Measurements from ENCODE around the gene CCDC51.
A peak's percentile ranks its signal among the peaks of the same experiment; 100 is the strongest.

Gene CCDC51

DNA sequence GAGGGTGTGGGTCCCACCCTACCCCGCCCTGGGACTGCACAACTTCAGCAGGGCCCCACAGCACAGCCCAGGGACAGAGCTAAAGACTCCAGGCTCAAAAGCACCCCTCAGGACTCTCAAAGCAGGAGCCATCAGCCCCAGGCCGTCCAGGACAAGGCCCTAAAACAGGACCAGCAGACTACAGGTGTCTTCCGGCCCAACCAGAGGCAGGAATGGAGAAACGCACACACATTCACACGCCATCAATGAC lies 32.7 kb upstream of the CCDC51 start:
- Histone ChIP-seq H3K4me1 (ENCODE audit: control extremely low read depth in 1 of 4, control insufficient read depth in 4 of 4, insufficient read depth in 4 of 4, low read length in 3 of 4) (peaks cover 0 to 52% (median 37%) of the 10 kb centered on the region in 4 experiments), H3K27ac (ENCODE audit: insufficient read depth in 1 of 2, low read depth in 1 of 2, low read length in 2 of 2, poor library complexity in 1 of 2, severe bottlenecking in 2 of 2) (peak overlapping the region; percentile 95 to 96), H3K27me3 (replicated peaks in 2 of 5; ENCODE audit: control insufficient read depth in 4 of 5, insufficient read depth in 5 of 5, low read length in 4 of 5) (no peaks in the 10 kb centered on the region), H3K9me3 (ENCODE audit: control extremely low read depth in 1 of 5, control insufficient read depth in 4 of 5, insufficient read depth in 2 of 5, low read depth in 1 of 5, low read length in 4 of 5) (no peaks in the 10 kb centered on the region), H3K4me3 (ENCODE audit: control insufficient read depth in 1 of 7, extremely low read depth in 1 of 7, insufficient read depth in 4 of 7, low read depth in 2 of 7, low read length in 6 of 7) (peak overlapping the region; percentile 53 to 92 (median 81)), H3K36me3 (ENCODE audit: control insufficient read depth in 4 of 4, insufficient read depth in 4 of 4, low read length in 3 of 4) (peaks cover 0 to 28% (median 22%) of the 10 kb centered on the region in 4 experiments)
- ChIA-PET CTCF (interaction anchor here (1.0 to 6.1 kb wide), 9 partner anchors 9 to 81 kb away, joined by 3 to 44 read pairs (median 4); partner anchors contain the start of gene SHISA5), POLR2A (interaction anchor here (0.8 to 1.4 kb wide), 3 partner anchors 33 to 445 kb away, joined by 4 to 6 read pairs (median 5); partner anchors contain the start of genes CCDC51 and TMA7)
- WGBS (ENCODE audit: insufficient coverage) = 0% methylated on average over 4 of the region's 5 CpGs
- no peak for DNase-seq

DNA sequence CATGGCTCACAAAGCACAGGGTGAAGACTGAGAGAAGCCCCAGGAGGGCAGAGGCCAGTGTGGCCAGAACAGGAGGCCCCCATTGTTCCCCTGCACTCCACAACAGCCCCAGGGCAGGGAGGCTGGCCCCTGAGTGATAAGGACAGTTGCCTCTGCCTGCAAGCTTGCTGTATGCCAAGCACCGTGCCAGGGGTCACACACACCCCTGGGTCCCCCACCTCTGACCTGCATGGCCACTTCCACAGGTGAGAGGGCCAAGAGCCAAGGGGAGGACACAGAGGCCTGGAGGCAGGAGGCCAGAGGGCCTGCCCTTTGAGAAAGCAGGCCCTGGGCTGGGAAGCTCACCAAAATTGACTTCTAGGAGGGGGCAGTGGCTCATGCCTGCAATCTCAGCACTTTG lies 30.4 kb upstream of the CCDC51 start:
- Histone ChIP-seq H3K9me3 (ENCODE audit: control extremely low read depth in 1 of 5, control insufficient read depth in 4 of 5, insufficient read depth in 2 of 5, low read depth in 1 of 5, low read length in 4 of 5) (no peaks in the 10 kb centered on the region), H3K27ac (ENCODE audit: insufficient read depth in 1 of 2, low read depth in 1 of 2, low read length in 2 of 2, poor library complexity in 1 of 2, severe bottlenecking in 2 of 2) (peak overlapping the region in 1 of 2 experiments; percentile 49), H3K27me3 (replicated peaks in 2 of 5; ENCODE audit: control insufficient read depth in 4 of 5, insufficient read depth in 5 of 5, low read length in 4 of 5) (no peaks in the 10 kb centered on the region), H3K4me1 (ENCODE audit: control extremely low read depth in 1 of 4, control insufficient read depth in 4 of 4, insufficient read depth in 4 of 4, low read length in 3 of 4) (peaks cover 0 to 75% (median 60%) of the 10 kb centered on the region in 4 experiments), H3K36me3 (ENCODE audit: control insufficient read depth in 4 of 4, insufficient read depth in 4 of 4, low read length in 3 of 4) (peaks cover 0 to 38% (median 25%) of the 10 kb centered on the region in 4 experiments), H3K4me3 (ENCODE audit: control insufficient read depth in 1 of 7, extremely low read depth in 1 of 7, insufficient read depth in 4 of 7, low read depth in 2 of 7, low read length in 6 of 7) (no peak overlapping the region)
- CTCF ChIA-PET = interaction anchor here (0.9 to 6.1 kb wide), 4 partner anchors 13 to 37 kb away, joined by 3 to 44 read pairs (median 5); partner anchors contain the start of gene SHISA5
- POLR2A ChIA-PET = interaction anchor here (1.0 kb wide), 1 partner anchor 85 kb away, joined by 3 read pairs; no protein-coding TSS in a partner anchor
- 100% methylated on average over 1 of the region's 1 CpG for WGBS (ENCODE audit: insufficient coverage)
- no peak for DNase-seq

DNA sequence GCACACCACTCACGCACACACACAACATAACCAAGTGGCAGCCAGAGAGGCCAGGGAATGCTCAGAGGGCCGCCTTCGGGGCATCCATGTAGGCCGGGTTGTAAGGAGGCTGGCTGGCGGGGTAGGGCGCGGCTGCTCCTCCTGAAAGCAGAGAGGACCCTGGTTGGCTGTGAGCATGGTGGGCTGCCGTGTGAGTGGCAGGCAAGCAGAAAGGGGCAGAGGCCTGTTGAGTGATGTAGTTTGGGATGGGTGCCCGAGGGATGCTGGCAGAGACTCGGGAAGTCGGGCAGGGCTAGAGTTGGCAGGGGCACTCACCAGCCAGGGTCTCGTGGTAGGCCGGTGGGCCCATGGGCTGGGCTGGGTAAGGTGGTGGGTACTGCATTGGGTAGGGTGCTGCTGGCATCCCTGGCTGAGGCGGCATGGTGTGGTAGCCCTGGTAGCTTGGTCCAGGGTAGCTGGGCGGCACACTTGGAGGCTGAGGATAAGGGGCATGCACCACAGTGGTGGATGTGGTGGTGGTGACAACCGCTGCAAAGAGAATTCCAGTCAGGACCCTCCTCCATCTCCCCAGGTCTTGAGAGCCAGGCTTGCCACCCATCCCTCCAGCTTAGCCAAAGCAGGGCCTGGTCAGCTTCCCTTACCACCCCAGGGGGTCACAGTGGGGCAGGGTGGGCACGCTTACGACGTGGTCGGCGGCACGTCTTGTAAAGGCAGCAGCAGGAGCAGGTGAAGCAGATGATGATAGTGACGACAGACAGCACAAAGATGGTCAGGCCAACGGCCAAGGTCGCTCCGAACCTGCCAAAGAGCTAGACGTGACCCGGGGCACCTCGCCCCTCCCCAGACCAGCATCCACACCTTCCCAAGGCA lies 29.4 kb upstream of the CCDC51 start:
- ChIA-PET CTCF (interaction anchor here (0.7 to 1.5 kb wide), 4 partner anchors 12 to 221 kb away, joined by 3 to 6 read pairs (median 4); no protein-coding TSS in a partner anchor), POLR2A (no interaction called here)
- H3K9me3 ChIP-seq (ENCODE audit: control extremely low read depth in 1 of 5, control insufficient read depth in 4 of 5, insufficient read depth in 2 of 5, low read depth in 1 of 5, low read length in 4 of 5) = no peaks in the 10 kb centered on the region
- no peak overlapping the region for H3K4me3 ChIP-seq (ENCODE audit: control insufficient read depth in 1 of 7, extremely low read depth in 1 of 7, insufficient read depth in 4 of 7, low read depth in 2 of 7, low read length in 6 of 7)
- peaks cover 0 to 47% (median 27%) of the 10 kb centered on the region in 4 experiments for H3K36me3 ChIP-seq (ENCODE audit: control insufficient read depth in 4 of 4, insufficient read depth in 4 of 4, low read length in 3 of 4)
- WGBS (ENCODE audit: insufficient coverage) = 97% methylated on average over 16 of the region's 29 CpGs
- H3K27ac ChIP-seq (ENCODE audit: insufficient read depth in 1 of 2, low read depth in 1 of 2, low read length in 2 of 2, poor library complexity in 1 of 2, severe bottlenecking in 2 of 2) = peak overlapping the region; percentile 36 to 52
- peak in 1 of 3 donors; percentile 13 for DNase-seq
- no peaks in the 10 kb centered on the region for H3K27me3 ChIP-seq (replicated peaks in 2 of 5; ENCODE audit: control insufficient read depth in 4 of 5, insufficient read depth in 5 of 5, low read length in 4 of 5)
- peaks cover 0 to 78% (median 65%) of the 10 kb centered on the region in 4 experiments for H3K4me1 ChIP-seq (ENCODE audit: control extremely low read depth in 1 of 4, control insufficient read depth in 4 of 4, insufficient read depth in 4 of 4, low read length in 3 of 4)

DNA sequence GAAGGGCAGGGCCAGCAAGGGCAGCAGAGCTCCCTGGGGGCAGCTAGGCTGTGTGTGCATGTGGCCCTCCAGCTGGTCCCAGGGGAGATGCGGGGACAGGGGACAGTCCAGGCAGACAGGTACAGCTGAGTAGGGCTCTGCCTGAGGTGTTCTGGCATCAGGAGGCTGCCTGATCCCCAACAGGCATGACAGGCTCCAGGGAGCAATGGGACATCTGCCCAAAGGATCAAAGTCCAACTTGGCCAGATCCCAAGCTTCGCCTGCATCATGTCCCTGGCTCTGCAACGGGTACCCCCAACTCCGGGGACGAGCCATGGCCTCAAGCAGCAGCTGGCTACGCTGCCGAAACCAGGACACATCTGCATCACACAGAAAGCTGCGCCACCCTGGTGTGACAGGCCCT lies 28.4 kb upstream of the CCDC51 start:
- Histone ChIP-seq H3K27me3 (replicated peaks in 2 of 5; ENCODE audit: control insufficient read depth in 4 of 5, insufficient read depth in 5 of 5, low read length in 4 of 5) (no peaks in the 10 kb centered on the region), H3K27ac (ENCODE audit: insufficient read depth in 1 of 2, low read depth in 1 of 2, low read length in 2 of 2, poor library complexity in 1 of 2, severe bottlenecking in 2 of 2) (peak overlapping the region; percentile 36 to 96), H3K9me3 (ENCODE audit: control extremely low read depth in 1 of 5, control insufficient read depth in 4 of 5, insufficient read depth in 2 of 5, low read depth in 1 of 5, low read length in 4 of 5) (no peaks in the 10 kb centered on the region), H3K4me1 (ENCODE audit: control extremely low read depth in 1 of 4, control insufficient read depth in 4 of 4, insufficient read depth in 4 of 4, low read length in 3 of 4) (peaks cover 0 to 71% (median 62%) of the 10 kb centered on the region in 4 experiments), H3K36me3 (ENCODE audit: control insufficient read depth in 4 of 4, insufficient read depth in 4 of 4, low read length in 3 of 4) (peaks cover 0 to 54% (median 28%) of the 10 kb centered on the region in 4 experiments), H3K4me3 (ENCODE audit: control insufficient read depth in 1 of 7, extremely low read depth in 1 of 7, insufficient read depth in 4 of 7, low read depth in 2 of 7, low read length in 6 of 7) (no peak overlapping the region)
- DNase-seq = no peak
- CTCF ChIA-PET = interaction anchor here (1.4 kb wide), 1 partner anchor 39 kb away, joined by 6 read pairs; no protein-coding TSS in a partner anchor
- WGBS (ENCODE audit: insufficient coverage) = 97% methylated on average over 7 of the region's 8 CpGs
- POLR2A ChIA-PET = no interaction called here

DNA sequence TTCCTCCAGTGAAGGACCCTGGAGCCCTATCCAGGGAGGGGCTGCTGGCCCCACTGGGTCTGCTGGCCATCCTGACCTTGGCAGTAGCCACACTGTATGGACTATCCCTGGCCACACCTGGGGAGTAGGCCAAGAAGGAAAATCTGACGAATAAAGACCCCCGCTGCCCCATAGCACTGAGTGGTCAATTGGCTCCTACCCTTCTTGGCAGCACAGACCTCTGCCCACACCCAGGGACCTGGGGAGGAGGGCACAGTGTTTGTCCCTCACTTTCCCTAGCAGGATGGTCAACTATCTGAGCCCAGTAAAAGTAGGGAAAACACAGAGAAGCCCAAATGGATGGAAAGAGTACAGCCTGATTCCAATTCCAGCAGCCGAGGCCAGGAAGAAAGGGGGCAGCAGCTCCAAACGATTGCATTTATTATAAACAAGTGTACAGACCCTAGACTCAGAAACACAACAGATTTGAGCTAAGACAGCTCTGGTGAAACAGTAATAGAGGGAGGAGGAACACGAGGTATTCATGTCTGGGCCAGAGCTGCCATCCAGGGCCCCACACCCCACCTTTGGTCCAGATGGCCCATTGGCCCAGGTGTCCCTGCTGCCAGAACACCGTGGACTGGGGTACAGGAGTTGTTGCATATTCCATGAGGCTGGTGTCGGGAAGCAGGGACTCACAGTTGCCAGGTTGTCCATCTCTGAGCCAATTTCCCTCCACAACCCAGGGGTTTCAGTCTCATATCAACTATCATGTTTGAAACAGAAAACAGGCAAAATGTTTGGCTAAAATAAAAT lies 27.8 kb upstream of the CCDC51 start:
- H3K4me3 ChIP-seq (ENCODE audit: control insufficient read depth in 1 of 7, extremely low read depth in 1 of 7, insufficient read depth in 4 of 7, low read depth in 2 of 7, low read length in 6 of 7) = peak overlapping the region in 2 of 7 experiments; percentile 19 to 71
- 92% methylated on average over 5 of the region's 7 CpGs for WGBS (ENCODE audit: insufficient coverage)
- no peak for DNase-seq
- H3K27me3 ChIP-seq (replicated peaks in 2 of 5; ENCODE audit: control insufficient read depth in 4 of 5, insufficient read depth in 5 of 5, low read length in 4 of 5) = no peaks in the 10 kb centered on the region
- H3K27ac ChIP-seq (ENCODE audit: insufficient read depth in 1 of 2, low read depth in 1 of 2, low read length in 2 of 2, poor library complexity in 1 of 2, severe bottlenecking in 2 of 2) = peak overlapping the region; percentile 36 to 96
- H3K36me3 ChIP-seq (ENCODE audit: control insufficient read depth in 4 of 4, insufficient read depth in 4 of 4, low read length in 3 of 4) = peaks cover 0 to 60% (median 28%) of the 10 kb centered on the region in 4 experiments
- POLR2A ChIA-PET = no interaction called here
- CTCF ChIA-PET = interaction anchor here (0.6 to 2.1 kb wide), 4 partner anchors 26 to 147 kb away, joined by 3 to 7 read pairs (median 5); no protein-coding TSS in a partner anchor
- H3K4me1 ChIP-seq (ENCODE audit: control extremely low read depth in 1 of 4, control insufficient read depth in 4 of 4, insufficient read depth in 4 of 4, low read length in 3 of 4) = peaks cover 0 to 66% (median 58%) of the 10 kb centered on the region in 4 experiments
- no peaks in the 10 kb centered on the region for H3K9me3 ChIP-seq (ENCODE audit: control extremely low read depth in 1 of 5, control insufficient read depth in 4 of 5, insufficient read depth in 2 of 5, low read depth in 1 of 5, low read length in 4 of 5)

DNA sequence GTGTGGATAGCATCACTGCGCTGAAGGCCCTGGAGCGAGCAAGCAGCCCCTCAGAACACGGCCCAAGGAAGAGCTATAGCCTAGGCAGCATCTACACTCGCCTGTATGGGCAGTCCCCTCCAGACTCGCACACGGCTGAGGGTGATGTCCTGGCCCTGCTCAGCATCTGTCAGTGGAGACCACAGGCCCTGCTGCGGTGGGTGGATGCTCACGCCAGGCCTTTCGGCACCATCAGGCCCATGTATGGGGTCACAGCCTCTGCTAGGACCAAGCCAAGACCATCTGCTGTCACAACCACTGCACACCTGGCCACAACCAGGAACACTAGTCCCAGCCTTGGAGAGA lies 27.2 kb upstream of the CCDC51 start:
- H3K27ac ChIP-seq (ENCODE audit: insufficient read depth in 1 of 2, low read depth in 1 of 2, low read length in 2 of 2, poor library complexity in 1 of 2, severe bottlenecking in 2 of 2) = peak overlapping the region; percentile 36 to 96
- H3K27me3 ChIP-seq (replicated peaks in 2 of 5; ENCODE audit: control insufficient read depth in 4 of 5, insufficient read depth in 5 of 5, low read length in 4 of 5) = no peaks in the 10 kb centered on the region
- CTCF ChIA-PET = interaction anchor here (1.3 to 2.1 kb wide), 4 partner anchors 25 to 82 kb away, joined by 4 to 7 read pairs (median 6); no protein-coding TSS in a partner anchor
- H3K4me3 ChIP-seq (ENCODE audit: control insufficient read depth in 1 of 7, extremely low read depth in 1 of 7, insufficient read depth in 4 of 7, low read depth in 2 of 7, low read length in 6 of 7) = peak overlapping the region in 5 of 7 experiments; percentile 62 to 83 (median 71)
- H3K9me3 ChIP-seq (ENCODE audit: control extremely low read depth in 1 of 5, control insufficient read depth in 4 of 5, insufficient read depth in 2 of 5, low read depth in 1 of 5, low read length in 4 of 5) = no peaks in the 10 kb centered on the region
- peaks cover 0 to 60% (median 52%) of the 10 kb centered on the region in 4 experiments for H3K4me1 ChIP-seq (ENCODE audit: control extremely low read depth in 1 of 4, control insufficient read depth in 4 of 4, insufficient read depth in 4 of 4, low read length in 3 of 4)
- peaks cover 0 to 62% (median 28%) of the 10 kb centered on the region in 4 experiments for H3K36me3 ChIP-seq (ENCODE audit: control insufficient read depth in 4 of 4, insufficient read depth in 4 of 4, low read length in 3 of 4)
- DNase-seq = no peak
- POLR2A ChIA-PET = no interaction called here
- WGBS (ENCODE audit: insufficient coverage) = 90% methylated on average over 9 of the region's 9 CpGs

All from common myeloid progenitor, CD34-positive (primary cell).